ENCODE results near the gene PDILT. TPM values are rescaled to one million over a fixed set of nuclear protein-coding genes. Genes with fewer than 3 reads are reported as not detected.

The PDILT gene
- total RNA-seq, 1 experiment from 2014 or later: not detected

- no peak for TF ChIP-seq CTCF (conservative IDR thresholded peaks at IDR 0.05)
- Histone ChIP-seq H2BK20ac (ENCODE audit: low read depth, low read length, poor library complexity, severe bottlenecking) (no peak overlapping the region), H3K9me3 (ENCODE audit: control insufficient read depth, low read depth, low read length) (no peaks in the 10 kb centered on the region), H2BK5ac (ENCODE audit: insufficient read length, low read length) (no peak overlapping the region), H3K4me1 (ENCODE audit: insufficient read depth, low read length) (peaks cover 6% of the 10 kb centered on the region), H4K20me1 (ENCODE audit: control insufficient read depth, insufficient read depth, insufficient read length) (no peaks in the 10 kb centered on the region), H2BK15ac (ENCODE audit: low read depth, low read length) (no peak overlapping the region), H3K79me1 (ENCODE audit: insufficient read depth, low read depth, low read length, poor library complexity, severe bottlenecking) (no peaks in the 10 kb centered on the region), H3K9ac (ENCODE audit: extremely low read depth, insufficient read length, low read length) (no peak overlapping the region), H3K14ac (ENCODE audit: insufficient read depth, low read length) (no peak overlapping the region), H3K27ac (ENCODE audit: insufficient read length, low read depth, low read length) (no peak overlapping the region), H4K8ac (replicated peaks; ENCODE audit: insufficient read length, low read depth, low read length) (no peak overlapping the region), H3K56ac (ENCODE audit: insufficient read length, low read depth, low read length) (no peak overlapping the region), H3K27me3 (ENCODE audit: insufficient read depth, low read length) (no peaks in the 10 kb centered on the region), H3K79me2 (ENCODE audit: insufficient read depth, low read length) (no peaks in the 10 kb centered on the region), H3K4me2 (ENCODE audit: insufficient read depth, insufficient read length, low read length) (no peak overlapping the region), H3K23ac (ENCODE audit: insufficient read length, low read depth, low read length) (no peak overlapping the region), H2AK5ac (ENCODE audit: insufficient read length, low read length) (no peak overlapping the region), H2BK120ac (ENCODE audit: low read depth, low read length, poor library complexity, severe bottlenecking) (no peak overlapping the region), H3K18ac (ENCODE audit: insufficient read length, low read depth, low read length) (no peak overlapping the region), H3K23me2 (ENCODE audit: insufficient read length, low read depth, low read length, poor library complexity, severe bottlenecking) (no peaks in the 10 kb centered on the region), H3K4ac (ENCODE audit: low read depth, low read length) (no peak overlapping the region), H2AFZ (ENCODE audit: low read length) (no peak overlapping the region), H4K91ac (ENCODE audit: insufficient read length, low read depth, low read length) (no peak overlapping the region), H4K5ac (ENCODE audit: insufficient read length, low read depth, low read length) (no peak overlapping the region), H3T11ph (ENCODE audit: low read length) (no peak overlapping the region), H2BK12ac (ENCODE audit: insufficient read length, low read depth, low read length) (no peak overlapping the region)
- Mint-ChIP-seq H3K4me3 (no peak overlapping the region; a peak in 1 of 5 replicates), H3K27me3 (ENCODE audit: low read depth) (peaks cover 17% of the 10 kb centered on the region), H3K27ac (no peak overlapping the region), H3K4me1 (peaks cover 8 to 12% of the 10 kb centered on the region in 2 experiments; a peak in 2 of 4 replicates), H3K9me3 (peaks cover 0 to 4% of the 10 kb centered on the region in 2 experiments; a peak in 2 of 5 replicates), H3K36me3 (ENCODE audit: insufficient read depth in 1 of 3, low read depth in 3 of 3) (no peaks in the 10 kb centered on the region)
- 100% methylated on average over 2 of the region's 5 CpGs for WGBS (ENCODE audit: extremely low coverage, insufficient read length, low lambda C conversion rate)
- DNase-seq: no peak
These were observed 87.8 kb downstream of the PDILT start for GRCh38 chr16:20316715-20317114.

All from H9 (cell line).